GM18498 (cell line): ENCODE results near the gene CENPB.

ENCODE experiments used
- ATAC-seq: cut with Tn5 transposase; IDR thresholded peaks from one replicate; pipeline ENCODE4 v1.9.1; 2021; ENCODE audit warnings: mild to moderate bottlenecking, moderate library complexity; ENCODE audit not compliant: unreplicated experiment

Gene CENPB

GRCh38 chr20:3767427-3768341 lies 18.9 kb downstream of the CENPB start, which contains the start of gene ADISSP:
Gene ADISSP, minus strand, starts transcription at chr20:3767753. Its CDS starts 7,653 bp downstream, at chr20:3760100.
- peak; percentile 94 for ATAC-seq

GRCh38 chr20:3767110-3767426 lies 19.5 kb downstream of the CENPB start:
- ATAC-seq, result no peak

- ATAC-seq, result no peak
Observed at GRCh38 chr20:3766422-3767109, 20.0 kb downstream of the CENPB start.

GRCh38 chr20:3765171-3765882 lies 21.2 kb downstream of the CENPB start:
- no peak for ATAC-seq

- ATAC-seq, result no peak
Observed at GRCh38 chr20:3764659-3765058, 21.9 kb downstream of the CENPB start.

- no peak for ATAC-seq
Observed at GRCh38 chr20:3763671-3764601, 22.6 kb downstream of the CENPB start.

- no peak for ATAC-seq
Observed at GRCh38 chr20:3760655-3761348, 25.7 kb downstream of the CENPB start.

- ATAC-seq, result no peak
Observed at GRCh38 chr20:3759884-3760283, 26.7 kb downstream of the CENPB start.

- ATAC-seq, result no peak
Observed at GRCh38 chr20:3759316-3759823, 27.2 kb downstream of the CENPB start.

GRCh38 chr20:3758566-3758965 lies 28.0 kb downstream of the CENPB start:
- no peak for ATAC-seq

GRCh38 chr20:3757268-3757667 lies 29.3 kb downstream of the CENPB start:
- no peak for ATAC-seq

GRCh38 chr20:3755814-3756480 lies 30.6 kb downstream of the CENPB start:
- ATAC-seq, result no peak

GRCh38 chr20:3755269-3755668 lies 31.3 kb downstream of the CENPB start:
- no peak for ATAC-seq

GRCh38 chr20:3754276-3754630 lies 32.3 kb downstream of the CENPB start:
- no peak for ATAC-seq

- ATAC-seq, result no peak
Observed at GRCh38 chr20:3753501-3754275, 32.9 kb downstream of the CENPB start.

GRCh38 chr20:3753098-3753497 lies 33.4 kb downstream of the CENPB start:
- no peak for ATAC-seq

GRCh38 chr20:3752386-3752759 lies 34.2 kb downstream of the CENPB start:
- ATAC-seq, result no peak

GRCh38 chr20:3751675-3752385 lies 34.7 kb downstream of the CENPB start:
- no peak for ATAC-seq
